Breast epithelium (tissue), 3 donors: ENCODE data around the gene KRT6B.

ENCODE experiments used
- CTCF ChIP-seq, 3 donors: fragments of 450-650 bp; IDR thresholded peaks; one replicate each; pipeline ENCODE4 v1.5.1; 2016 to 2017; ENCODE audit warnings: antibody characterized with exemption in 3 of 3, mild to moderate bottlenecking in 3 of 3, moderate library complexity in 3 of 3
- POLR2A ChIP-seq: fragments of 450-650 bp; IDR thresholded peaks from one replicate; pipeline ENCODE4 v1.6.1; 2016; ENCODE audit warnings: antibody characterized with exemption, mild to moderate bottlenecking, moderate library complexity

- TF ChIP-seq CTCF (IDR thresholded peaks at IDR 0.05): no peak
- no peak for TF ChIP-seq POLR2A
These were observed 46.0 kb downstream of the KRT6B start, which contains the start of gene KRT82 for GRCh38 chr12:52405922-52406385.
